Hematopoietic multipotent progenitor cell (in vitro differentiated cells): ENCODE measurements around the gene ANKRD13C. TPM values are rescaled to one million over a fixed set of nuclear protein-coding genes. Genes with fewer than 3 reads are reported as not detected.

Source experiments
- DNase-seq, 3 donors: peaks; one replicate each; pipeline ENCODE4 v3.0.0-alpha.2; 2011 to 2015; ENCODE audit warnings: low read depth in 2 of 3, low spot score in 2 of 3
- total RNA-seq: library from RNA; depleted of rRNA; stranded (reverse); fragments of >200 nt; gene quantifications from one replicate; pipeline ENCODE4 v1.2.3, GENCODE V29; 2012

Gene ANKRD13C
- total RNA-seq, 1 donor: 17.8 TPM

DNA sequence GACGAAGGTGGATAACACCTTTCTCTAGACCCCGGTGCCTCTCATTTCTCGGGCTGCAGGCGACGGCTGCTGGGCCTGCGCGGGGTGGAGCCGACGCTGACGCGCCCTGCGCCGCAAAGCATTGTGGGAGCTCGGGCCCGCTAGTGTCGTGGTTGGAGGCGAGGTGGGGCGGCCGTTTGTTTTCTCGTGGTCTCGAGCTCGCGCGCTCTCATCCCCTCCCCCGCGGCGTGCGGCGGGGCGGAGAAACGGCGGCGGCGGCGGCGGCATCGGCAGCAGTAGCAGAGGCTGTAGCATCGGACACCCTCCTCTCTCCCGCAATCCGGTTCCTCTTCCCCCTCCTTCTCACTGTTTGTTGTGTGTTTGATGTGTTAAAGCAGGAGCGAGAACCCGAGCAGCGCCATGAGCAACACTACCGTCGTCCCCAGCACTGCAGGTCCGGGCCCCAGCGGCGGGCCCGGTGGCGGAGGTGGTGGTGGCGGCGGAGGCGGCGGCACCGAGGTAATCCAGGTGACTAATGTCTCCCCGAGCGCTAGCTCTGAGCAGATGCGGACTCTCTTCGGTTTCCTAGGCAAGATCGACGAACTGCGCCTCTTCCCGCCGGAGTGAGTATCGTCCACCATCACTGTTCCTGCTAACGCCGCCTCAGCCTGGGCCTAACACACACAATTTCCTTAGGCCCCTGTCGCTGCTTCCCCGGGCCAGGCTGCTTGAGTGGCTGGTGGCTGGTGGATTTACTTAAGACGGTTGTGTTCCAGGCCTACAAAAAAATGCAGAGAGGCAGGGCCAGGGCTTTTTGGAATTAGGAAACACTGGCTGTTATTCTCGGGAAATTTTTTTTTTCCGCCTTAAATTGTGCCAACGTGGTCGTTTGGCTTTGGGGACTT lies 133.0 kb downstream of the ANKRD13C start, which contains the start of gene SRSF11:
SRSF11 (plus strand) TSS at position 143 of the 884 bp plus-strand sequence; CDS start at position 400, 257 bp downstream.
- DNase-seq: peak; percentile 96 to 97 (median 96)

DNA sequence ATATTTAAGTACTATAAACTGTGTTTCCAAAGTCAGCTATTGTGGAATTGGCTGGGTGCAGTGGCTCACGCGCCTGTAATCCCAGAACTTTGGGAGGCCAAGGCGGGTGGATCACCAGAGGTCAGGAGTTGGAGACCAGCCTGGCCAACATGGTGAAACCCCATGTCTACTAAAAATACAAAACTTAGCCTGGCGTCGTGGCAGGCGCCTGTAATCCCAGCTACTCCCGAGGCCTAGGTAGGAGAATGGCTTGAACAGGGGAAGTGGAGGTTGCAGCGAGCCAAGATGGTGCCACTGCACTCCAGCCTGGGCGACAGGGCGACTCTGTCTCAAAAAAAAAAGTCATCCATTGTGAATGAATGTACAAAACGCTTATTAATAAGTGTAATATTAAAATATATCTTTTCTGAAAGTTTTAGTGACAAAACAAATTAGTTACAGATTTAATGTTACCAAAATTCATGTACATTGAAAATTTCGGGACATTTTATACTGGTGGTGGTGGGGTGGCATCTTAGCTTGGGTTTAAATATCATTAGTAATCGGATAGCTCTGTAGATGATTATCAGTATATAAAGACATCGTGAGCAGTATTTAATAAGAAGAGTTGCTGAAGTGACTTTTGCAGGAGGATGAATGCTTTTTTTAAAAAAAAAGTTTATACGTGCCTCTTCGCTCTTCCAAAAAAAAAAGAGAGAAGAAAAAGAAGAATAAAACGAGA lies 133.8 kb downstream of the ANKRD13C start:
- DNase-seq: no peak

GRCh38 chr1:70220015-70220414 lies 134.5 kb downstream of the ANKRD13C start:
- DNase-seq: peak in 2 of 3 donors; percentile 18 to 41

DNA sequence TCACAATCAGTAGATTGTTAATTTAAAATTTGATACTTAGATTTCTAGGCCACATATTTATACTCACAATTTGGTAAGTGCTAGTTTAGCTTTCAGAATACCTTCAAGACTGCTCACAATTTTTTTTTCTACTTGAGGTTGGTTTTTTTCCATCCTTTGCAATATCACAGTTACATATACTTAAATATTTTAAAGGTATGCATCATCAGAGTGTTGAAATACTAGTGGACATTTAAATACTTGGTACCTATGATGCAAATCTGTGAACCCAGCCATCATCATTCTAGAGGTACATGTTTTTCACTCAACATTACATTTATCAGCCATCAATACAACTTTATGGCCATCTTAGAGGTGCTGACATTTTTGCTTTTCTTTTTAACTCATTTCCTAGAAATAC lies 143.0 kb downstream of the ANKRD13C start:
- no peak for DNase-seq

- no peak for DNase-seq
Observed at GRCh38 chr1:70210820-70211219, 143.7 kb downstream of the ANKRD13C start.

Other genes with a start within 250 kb of the ANKRD13C start
- gene LRRC40, start 149.1 kb downstream of the ANKRD13C start, total RNA-seq: 6.7 TPM
- gene SRSF11, start 133.3 kb downstream of the ANKRD13C start, total RNA-seq: 157 TPM
- gene CTH, start 56.5 kb upstream of the ANKRD13C start, total RNA-seq: 3.0 TPM